ENCODE measurements around the gene DNM2. TPM values are rescaled to one million over a fixed set of nuclear protein-coding genes. Genes with fewer than 3 reads are reported as not detected.
"Not testable (repeated sequence)": the region's sequence is repeated elsewhere in the genome, so short reads cannot be mapped to it uniquely, and the experiment has no call there.

Gene DNM2
- 87.4 TPM for polyA plus RNA-seq (ENCODE audit: insufficient read length)

DNA sequence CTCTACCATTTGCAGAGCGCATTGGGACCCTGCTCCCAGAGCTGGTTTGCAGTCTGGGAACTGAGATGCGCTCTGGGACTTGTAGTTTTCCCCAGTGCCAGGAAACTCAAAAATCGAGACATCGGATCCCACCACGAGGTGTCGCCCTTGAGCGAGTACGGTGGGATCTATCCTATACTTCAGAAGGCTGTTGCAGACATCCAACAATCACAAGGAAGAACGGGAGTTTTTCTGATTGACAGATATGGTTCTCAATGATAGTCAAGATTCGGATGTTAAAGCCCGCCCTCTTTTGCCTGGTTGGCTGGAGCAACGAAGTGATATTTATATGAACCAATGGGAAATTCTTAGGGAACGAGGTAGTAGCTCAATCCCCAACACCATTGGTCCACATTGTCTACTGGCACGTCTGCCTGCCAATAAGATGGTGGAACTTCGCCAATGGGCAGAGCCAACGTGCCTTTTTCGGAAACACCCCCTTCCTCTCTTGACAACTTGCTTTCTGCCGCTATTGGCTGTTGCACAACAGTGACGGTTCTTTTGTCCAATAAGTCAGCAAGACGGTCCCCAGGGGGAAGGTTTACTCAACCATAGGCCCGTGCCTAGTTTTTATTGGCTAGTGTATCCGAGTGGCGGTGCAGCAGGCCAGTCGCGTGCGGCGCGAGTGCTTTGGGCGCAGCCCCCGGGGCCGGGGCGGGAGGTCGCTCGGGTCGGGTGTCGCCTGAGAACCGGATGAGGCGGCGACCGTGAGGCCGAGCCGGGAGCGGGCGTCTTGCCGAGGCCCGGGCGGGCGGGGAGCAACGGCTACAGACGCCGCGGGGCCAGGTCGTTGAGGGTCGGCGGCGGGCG lies at the start of gene DNM2:
TSS of gene DNM2 (plus strand) at position 724 of the 849 bp plus-strand sequence. CDS start 164 bp downstream, outside the sequence.
- DNase-seq, result peak; percentile 100

DNA sequence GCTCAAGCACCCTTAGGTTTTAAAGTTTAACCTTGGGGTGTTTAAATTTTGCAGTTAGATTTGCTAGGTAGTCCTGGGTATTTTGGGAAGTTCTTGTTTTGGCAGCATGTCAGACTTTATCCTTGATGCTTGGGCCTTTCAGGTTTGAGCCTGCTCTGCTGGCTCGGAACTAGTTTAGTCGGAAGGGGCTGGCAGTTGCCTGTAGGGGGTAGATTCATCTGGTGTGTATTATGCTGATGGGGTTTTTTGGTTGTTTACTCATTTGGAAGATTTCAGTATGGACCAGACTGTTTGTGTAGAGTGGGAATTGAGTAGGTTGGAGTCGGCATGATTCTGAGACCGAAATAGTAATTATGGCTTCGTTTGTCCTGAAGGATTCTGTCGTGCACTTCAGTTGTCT lies 48.6 kb upstream of the DNM2 start:
- DNase-seq, result no peak

DNA sequence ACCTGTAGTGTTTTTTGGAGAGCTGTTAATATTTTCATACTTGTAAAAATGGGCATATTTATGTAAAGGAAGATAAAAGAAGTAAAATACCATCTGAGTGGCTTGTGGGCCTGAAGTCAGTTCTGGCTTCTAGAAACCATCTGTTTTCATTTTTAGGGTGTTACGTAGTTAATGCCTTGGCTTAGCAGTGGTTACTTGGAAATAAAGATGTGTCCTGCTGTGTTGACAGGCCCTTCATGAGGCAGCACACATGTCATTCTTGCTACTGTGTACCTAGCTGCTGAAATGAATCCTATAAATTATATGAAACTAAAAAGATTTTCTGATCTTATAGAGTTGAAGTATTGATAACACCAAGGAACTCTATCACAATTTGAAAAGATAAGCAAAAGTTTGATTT lies 47.7 kb upstream of the DNM2 start:
- DNase-seq, result no peak

DNA sequence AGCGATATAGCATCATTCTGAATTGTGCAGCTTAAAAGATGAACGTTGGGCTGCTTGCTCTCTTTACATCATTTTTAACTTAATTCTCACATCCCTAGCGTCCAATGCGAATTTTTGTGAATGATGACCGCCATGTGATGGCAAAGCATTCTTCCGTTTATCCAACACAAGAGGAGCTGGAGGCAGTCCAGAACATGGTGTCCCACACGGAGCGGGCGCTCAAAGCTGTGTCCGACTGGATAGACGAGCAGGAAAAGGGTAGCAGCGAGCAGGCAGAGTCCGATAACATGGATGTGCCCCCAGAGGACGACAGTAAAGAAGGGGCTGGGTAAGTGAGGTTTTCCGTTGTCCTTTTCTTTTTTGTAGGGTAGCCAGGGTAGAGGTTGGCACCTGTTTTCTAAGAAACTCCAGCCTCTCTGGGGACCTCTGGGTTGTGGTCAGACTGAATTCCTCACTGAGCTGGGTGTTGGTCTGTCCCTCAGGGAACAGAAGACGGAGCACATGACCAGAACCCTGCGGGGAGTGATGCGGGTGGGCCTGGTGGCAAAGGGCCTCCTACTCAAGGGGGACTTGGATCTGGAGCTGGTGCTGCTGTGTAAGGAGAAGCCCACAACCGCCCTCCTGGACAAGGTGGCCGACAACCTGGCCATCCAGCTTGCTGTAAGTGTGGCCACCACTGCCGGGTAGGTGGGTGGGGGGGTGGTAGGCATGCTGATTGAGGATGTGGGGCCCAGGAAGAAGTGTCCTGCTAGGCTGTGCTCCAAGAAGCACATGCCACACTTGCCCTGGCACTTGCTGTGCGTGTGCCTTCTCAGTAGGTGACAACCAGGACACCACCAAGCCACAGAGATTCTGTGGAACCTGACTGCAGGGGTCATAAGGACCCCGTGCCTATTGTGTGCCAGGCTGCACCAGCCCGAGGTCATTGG lies 46.7 kb upstream of the DNM2 start:
- no peak for DNase-seq

DNA sequence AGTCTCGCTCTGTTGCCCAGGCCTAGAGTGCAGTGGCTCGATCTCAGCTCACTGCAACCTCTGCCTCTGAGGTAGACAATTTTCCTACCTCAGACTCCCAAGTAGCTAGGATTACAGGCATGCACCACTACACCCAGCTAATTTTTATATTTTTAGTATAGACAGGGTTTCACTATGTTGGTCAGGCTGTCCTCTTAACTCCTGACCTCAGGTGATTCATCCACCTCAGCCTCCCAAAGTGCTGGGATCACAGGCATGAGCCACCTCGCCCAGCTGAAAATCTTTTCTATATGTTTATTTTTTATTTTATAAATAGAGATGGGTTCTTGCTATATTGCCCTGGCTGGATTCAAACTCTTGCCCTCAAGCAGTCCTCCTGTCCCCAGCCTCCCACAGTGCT lies 46.0 kb upstream of the DNM2 start:
- DNase-seq, result not testable (repeated sequence)

DNA sequence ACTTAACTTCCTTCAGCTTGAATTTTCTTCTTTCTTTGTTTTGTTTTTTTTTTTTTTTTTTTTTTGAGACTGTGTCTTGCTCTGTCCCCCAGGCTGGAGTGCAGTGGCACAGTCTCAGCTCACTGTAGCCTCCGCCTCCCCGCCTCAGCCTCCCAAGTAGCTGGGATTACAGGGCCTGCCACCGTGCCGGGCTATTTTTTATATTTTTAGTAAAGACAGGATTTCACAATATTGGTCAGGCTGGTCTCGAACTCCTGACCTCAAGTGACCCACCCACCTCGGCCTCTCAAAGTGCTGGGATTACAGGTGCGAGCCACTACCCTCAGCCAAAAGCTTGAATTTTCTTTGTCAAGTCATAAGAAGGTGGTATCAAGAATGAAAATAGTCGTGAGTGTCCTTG lies 42.7 kb upstream of the DNM2 start:
- DNase-seq, result not testable (repeated sequence)

DNA sequence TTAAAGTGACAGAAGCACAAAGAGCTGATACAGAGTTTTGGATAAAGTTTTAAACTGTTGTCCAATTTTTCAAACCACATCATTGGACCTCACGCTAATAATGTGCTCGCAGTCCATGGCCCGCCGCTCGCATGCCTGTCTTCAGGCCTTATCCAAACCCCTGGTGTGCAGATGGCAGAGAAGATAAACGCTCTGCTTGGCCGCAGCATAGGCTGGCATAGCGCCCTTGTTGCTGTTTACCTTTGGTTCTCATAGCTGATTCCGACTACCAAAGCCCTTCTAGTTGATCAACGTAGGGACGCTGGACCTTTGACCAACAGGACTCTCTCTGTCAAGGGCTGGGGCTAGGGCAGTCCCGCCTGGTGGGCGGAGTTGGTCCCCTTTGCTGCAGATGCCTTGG lies 40.1 kb upstream of the DNM2 start:
- no peak for DNase-seq

DNA sequence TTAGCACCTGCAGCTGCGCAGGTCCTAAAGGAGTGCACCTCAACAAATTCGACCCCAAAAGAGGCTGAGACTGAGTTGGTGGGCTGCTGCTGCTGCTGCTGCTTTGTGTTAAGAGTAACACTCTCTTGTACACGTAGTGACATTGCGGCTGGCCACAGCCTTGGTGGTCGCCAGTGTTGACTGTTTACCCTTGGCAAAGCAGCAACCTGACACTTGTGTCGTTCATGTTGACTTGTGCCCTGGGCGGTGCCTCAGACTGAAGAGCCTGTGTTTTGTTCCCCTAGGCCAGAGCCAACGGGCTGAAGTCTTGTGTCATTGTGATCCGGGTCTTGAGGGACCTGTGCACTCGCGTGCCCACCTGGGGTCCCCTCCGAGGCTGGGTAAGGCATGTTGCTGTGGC lies 39.1 kb upstream of the DNM2 start:
- no peak for DNase-seq

DNA sequence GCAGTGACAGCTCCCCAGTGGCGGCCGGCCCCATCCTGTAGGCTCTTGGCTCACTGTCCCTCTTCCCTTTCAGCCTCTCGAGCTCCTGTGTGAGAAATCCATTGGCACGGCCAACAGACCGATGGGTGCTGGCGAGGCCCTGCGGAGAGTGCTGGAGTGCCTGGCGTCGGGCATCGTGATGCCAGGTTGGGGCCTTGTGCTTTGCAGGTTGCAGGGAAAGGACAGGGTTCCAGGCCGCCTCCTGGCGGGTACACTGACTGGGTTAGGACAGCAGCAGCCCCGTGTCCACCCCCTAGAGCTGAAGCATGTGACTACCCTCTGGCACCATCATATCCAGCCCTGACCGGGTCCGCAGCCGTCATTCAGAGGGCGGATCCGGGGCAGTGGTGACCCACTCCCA lies 38.1 kb upstream of the DNM2 start:
- DNase-seq, result no peak

DNA sequence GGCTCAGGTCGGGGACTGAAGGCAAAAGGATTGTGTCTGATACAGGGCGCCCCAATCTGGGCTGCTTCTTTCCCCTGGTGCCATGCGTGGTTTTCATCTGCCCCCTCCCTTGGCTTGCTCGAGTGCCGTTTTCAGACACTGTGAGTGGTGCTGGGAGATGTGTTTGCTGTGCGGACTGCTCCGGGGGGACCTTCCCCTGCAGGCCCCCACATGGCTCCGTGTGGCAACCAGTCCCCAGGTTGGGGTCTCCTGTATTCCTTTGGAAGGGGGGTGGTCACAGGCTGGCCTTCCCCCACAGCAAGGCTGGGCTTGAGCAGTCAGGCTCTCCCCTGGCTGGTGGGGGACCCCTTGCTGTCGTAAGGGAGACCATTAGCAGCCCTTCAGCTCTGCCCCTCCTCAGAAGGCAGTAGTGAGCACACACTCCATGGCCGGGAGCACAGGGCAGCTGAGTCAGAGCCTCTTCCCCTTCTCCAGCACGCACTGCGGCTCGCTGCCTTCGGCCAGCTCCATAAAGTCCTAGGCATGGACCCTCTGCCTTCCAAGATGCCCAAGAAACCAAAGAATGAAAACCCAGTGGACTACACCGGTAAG lies 37.2 kb upstream of the DNM2 start:
- DNase-seq, result no peak

DNA sequence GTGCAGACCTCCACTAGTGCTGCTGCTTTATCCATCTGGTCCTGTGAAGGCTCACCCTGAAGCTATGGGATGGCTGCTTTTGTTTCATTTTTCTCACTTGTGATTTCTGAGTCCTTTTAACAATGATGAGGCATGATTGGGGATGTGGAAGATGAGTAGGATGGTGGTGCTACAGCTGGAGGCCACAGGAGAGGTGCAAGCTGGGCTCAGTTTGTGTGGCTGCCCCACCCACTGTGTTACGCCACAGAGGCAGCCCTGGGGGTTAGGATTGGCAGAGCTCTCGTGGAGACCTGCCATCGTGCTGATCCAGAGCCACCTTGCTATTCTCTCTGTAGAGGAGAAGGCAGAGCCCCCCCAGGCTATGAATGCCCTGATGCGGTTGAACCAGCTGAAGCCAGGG lies 36.2 kb upstream of the DNM2 start:
- DNase-seq, result no peak

DNA sequence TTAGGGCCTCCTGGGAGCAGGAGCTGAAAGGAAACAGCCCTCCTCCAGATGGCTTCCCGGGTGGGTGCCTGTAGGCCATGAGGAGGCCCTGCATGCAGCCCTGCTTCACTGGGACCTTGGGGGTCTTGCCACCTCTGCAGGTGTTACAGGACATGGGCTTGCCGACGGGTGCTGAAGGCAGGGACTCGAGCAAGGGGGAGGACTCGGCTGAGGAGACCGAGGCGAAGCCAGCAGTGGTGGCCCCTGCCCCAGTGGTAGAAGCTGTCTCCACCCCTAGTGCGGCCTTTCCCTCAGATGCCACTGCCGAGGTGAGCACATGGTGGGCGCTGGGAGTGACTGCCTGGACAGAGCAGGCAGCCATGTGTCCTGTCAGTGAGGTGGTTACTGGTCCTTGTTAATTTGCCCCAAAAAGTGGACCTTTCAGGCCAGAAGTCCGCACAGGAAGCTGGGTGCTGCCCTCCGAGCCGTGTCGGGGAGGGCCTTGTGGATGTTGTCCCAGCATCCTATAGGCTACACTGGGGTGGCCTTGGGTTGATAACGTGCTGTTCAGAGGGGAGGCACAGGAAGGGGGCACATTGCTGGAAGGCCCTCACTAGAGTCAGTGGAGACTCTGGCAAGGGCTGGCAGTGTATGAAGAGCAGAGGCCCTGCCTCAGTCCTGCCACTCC lies 35.3 kb upstream of the DNM2 start:
- no peak for DNase-seq

DNA sequence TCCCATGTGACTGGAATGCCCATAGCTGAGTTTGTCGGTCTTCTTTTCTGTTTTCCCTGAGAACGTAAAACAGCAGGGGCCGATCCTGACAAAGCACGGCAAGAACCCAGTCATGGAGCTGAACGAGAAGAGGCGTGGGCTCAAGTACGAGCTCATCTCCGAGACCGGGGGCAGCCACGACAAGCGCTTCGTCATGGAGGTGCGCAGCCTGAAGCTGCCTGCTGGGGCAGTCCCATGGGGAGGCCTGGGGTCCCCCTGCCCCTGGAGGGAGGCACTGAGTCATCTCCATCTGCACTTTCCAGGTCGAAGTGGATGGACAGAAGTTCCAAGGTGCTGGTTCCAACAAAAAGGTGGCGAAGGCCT lies 34.8 kb upstream of the DNM2 start:
- DNase-seq, result no peak

DNA sequence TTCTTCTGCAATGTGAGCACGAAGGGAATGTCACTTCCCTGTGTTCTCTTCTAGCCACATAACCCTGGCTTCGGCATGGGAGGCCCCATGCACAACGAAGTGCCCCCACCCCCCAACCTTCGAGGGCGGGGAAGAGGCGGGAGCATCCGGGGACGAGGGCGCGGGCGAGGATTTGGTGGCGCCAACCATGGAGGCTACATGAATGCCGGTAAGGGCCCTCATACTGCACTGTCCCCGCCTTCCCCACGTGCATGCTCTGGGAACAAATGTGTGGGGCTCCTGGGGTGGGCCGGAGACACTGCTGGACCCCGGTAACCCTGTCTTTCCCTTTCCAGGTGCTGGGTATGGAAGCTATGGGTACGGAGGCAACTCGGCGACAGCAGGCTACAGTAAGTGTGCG lies 34.3 kb upstream of the DNM2 start:
- no peak for DNase-seq

DNA sequence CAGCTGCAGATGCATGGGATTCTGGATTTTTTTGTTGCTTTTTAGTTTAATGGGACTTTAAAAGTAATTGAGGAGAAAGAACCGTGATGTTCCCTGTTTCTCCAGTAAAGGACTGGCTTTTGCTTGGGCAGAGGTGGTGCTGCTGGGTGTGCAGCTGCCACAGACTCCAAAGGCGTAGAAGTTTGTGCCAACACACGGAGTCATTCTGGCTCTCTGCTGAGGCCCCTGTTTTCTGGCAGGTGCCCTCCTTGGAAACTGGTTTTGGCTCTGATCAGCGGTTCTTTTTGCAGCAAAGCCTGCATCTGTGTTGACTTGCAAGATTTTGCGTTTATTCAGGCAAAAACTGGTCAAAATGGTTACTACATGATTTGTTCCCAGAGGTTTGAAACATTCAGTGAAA lies 32.7 kb upstream of the DNM2 start:
- no peak for DNase-seq

DNA sequence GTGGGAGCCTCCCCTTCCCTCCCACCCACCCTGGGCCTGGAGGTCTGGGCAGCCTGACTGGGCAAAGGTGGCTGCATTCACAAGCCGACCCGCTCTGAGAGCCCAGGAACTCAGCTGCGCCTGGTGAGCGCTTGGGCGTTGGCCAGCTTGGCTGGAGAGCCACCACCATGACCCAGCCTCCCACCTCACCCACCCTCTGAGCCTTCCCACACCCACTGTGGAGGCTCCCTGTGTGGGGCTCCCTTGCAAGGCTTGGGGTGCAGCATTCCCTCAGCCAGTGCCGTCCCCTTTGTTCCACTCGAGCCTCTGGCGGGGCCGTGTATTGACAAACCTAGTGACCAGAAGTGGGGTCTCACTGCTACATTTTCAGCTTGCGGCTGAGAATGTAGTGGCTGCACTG lies 31.7 kb upstream of the DNM2 start:
- no peak for DNase-seq

DNA sequence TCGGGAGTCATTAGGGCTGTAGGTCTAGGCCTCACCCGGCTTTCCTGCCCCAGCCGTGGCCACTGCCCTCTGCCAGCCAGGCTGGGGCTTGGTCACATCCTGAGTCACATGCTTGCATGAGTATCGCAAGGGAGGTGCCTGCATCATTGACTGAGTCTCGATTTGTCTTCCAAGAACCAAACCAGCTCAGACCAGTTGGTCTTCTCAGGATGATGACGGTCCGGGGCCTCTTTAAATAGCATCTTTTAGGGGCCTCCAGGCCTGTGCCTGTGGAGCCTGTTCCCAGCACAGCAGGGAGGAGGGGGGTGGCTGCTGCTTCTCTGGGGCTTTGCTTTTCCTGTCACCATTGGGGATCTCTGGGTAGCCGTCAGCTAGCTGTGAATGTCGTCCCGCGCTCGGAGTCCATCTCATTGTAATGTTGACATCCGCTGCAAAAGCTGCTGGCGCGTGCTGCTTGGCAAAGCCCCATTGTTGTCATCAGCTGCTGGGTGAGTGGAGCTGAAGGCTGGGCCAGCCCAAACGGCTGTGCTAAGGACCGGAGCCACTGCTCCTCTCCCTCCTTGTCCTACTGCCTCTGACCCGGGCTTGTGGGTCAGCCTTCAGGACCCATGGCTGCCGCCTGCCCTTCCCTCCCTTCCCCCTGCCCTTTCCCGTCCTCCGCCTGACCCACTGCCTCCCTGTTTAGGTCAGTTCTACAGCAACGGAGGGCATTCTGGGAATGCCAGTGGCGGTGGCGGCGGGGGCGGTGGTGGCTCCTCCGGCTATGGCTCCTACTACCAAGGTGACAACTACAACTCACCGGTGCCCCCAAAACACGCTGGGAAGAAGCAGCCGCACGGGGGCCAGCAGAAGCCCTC lies 31.0 kb upstream of the DNM2 start:
- DNase-seq, result no peak

DNA sequence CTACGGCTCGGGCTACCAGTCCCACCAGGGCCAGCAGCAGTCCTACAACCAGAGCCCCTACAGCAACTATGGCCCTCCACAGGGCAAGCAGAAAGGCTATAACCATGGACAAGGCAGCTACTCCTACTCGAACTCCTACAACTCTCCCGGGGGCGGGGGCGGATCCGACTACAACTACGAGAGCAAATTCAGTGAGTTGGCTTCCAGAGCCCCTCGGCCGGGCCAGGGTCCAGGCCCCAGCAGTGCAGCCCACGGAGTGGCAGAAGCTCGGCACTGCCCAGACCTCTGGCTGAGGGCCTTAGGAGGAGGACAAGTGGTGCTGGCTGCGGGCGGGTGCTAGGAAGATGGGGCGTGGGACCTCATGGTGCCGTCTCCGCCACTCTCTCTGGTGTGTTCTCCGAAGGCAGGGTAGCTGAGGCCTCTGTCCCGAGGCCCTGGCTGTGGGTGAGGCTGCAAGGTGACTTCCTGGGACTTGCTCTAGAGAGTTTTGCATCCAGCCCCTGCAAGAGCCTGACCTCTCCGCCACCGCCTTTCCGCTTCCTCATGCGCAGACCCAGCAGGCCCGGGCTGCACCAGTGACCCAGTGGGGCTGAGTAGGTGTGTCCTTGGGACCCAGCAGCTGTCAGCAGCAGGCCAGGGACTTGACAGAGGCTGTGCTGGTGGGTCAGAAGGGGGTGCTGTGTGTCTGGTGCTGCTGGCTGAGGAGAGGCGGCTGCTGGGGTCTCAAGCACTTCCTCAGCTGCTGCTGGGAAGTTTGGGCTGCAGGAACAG lies 30.2 kb upstream of the DNM2 start:
- no peak for DNase-seq

DNA sequence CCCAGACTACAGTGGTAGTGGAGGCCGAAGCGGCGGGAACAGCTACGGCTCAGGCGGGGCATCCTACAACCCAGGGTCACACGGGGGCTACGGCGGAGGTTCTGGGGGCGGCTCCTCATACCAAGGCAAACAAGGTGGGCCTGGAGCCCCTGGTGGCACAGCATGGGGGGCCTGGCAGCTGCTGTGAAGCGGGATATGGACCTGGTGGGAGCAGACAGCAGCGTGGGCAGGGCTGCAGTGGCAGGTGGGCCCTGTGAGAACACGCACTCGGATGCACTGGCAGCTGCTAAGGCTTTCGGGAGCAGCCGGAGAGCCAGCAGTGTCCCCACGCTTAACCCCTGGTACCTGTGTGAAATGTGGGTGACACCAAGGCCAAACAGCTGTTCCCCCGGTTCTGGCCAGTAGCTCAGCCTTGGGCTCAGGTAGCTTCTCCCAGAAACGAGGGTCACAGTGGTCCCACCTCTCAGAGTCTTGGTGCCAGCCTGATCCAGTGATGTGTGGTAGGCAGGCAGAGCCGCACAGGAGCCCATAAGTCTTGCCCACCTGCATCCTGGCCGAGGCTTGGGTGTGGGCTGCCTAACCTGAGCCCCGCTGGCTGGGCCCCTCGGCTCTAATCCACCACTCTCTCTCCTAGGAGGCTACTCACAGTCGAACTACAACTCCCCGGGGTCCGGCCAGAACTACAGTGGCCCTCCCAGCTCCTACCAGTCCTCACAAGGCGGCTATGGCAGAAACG lies 29.2 kb upstream of the DNM2 start:
- DNase-seq, result no peak

DNA sequence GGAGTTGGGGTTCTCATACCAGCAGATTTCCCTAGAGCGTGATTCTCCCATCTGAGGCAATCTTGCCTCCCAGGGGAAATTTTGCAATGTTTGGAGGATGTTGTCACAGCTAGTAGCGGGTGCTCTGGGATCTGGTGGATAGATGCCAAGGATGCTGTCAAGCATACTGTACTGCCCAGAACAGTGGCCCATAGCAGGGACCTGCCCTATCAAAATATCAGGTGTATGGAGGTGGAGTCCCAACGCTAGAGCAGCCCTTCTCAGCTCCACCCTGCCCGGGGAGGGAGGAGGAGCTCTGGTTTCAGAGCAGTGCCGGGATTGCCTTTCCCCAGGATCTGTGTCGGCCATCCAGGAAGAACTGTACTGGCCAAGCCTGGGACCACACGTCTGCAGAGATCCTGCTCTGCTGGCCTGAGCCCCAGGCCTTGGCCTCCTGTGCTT lies 27.5 kb upstream of the DNM2 start:
- DNase-seq, result no peak

Data from hindlimb muscle (tissue), 1 donor.